K562 (cell line): ENCODE measurements around the gene SGMS1. TPM values are rescaled to one million over a fixed set of nuclear protein-coding genes. Genes with fewer than 3 reads are reported as not detected.

Experiments used
- CSDE1 ChIP-seq, 2 experiments: fragments of 450-650 bp; IDR thresholded peaks; 2 replicates each; pipeline ENCODE4 v1.6.1; 2016; ENCODE audit warnings: mild to moderate bottlenecking in 1 of 2
- CTCF ChIP-seq, 3 experiments: IDR thresholded peaks in 2 of 3; conservative IDR thresholded peaks in 1 of 3; 2 replicates each; pipeline ENCODE4 v1.5.1; 2011 to 2012; ENCODE audit warnings: low read length in 3 of 3, mild to moderate bottlenecking in 3 of 3, control low read depth in 2 of 3, improper control_type of control experiment in 1 of 3, inconsistent platforms in 1 of 3, low read depth in 1 of 3, mixed read lengths in 1 of 3, moderate library complexity in 1 of 3; ENCODE audit not compliant: insufficient read depth in 2 of 3
- DLX4 ChIP-seq: fragments of 250-450 bp; sonication (Bioruptor Pico); IDR thresholded peaks from 2 replicates; pipeline ENCODE4 v1.6.1; 2021; ENCODE audit warnings: mild to moderate bottlenecking
- GATAD2B ChIP-seq: fragments of 450-650 bp; IDR thresholded peaks from 2 replicates; pipeline ENCODE4 v1.6.1; 2017; ENCODE audit warnings: mild to moderate bottlenecking, borderline replicate concordance
- GTF3C2 ChIP-seq: IDR thresholded peaks from 3 replicates; pipeline ENCODE4 v1.6.1; 2011; ENCODE audit warnings: borderline replicate concordance, mild to moderate bottlenecking, moderate library complexity; ENCODE audit not compliant: insufficient read length; ENCODE audit errors: extremely low read depth
- KDM5B ChIP-seq: fragments of 200-600 bp; sonication (generic); IDR thresholded peaks from 2 replicates; pipeline ENCODE4 v1.6.1; 2012; ENCODE audit warnings: low read depth, mild to moderate bottlenecking, moderate library complexity, low read length, control low read depth, inconsistent platforms; ENCODE audit not compliant: insufficient replicate concordance
- MLLT1 ChIP-seq, 2 experiments: fragments of 450-650 bp; IDR thresholded peaks; 2 replicates each; pipeline ENCODE4 v1.6.1; 2016
- MNT ChIP-seq, 2 experiments: fragments of 450-650 bp; conservative IDR thresholded peaks; 2 replicates each; pipeline ENCODE4 v1.6.1; 2017; ENCODE audit warnings: mild to moderate bottlenecking in 2 of 2, moderate library complexity in 2 of 2
- OTX1 ChIP-seq: fragments of 450-650 bp; formaldehyde crosslinking; IDR thresholded peaks from 2 replicates; pipeline ENCODE4 v1.4.0; 2022; ENCODE audit warnings: mild to moderate bottlenecking
- PRMT5 ChIP-seq: sonication (generic); formaldehyde crosslinking; IDR thresholded peaks from 2 replicates; pipeline ENCODE4 v1.5.0; 2020; ENCODE audit warnings: missing genetic modification reagents
- SIN3A ChIP-seq, 2 experiments: fragments of 150-350 bp in 1 of 2; IDR thresholded peaks; 2 replicates each; pipeline ENCODE4 v1.6.1; 2011 to 2016; ENCODE audit warnings: borderline replicate concordance in 2 of 2, low read depth in 2 of 2, low read length in 2 of 2, mild to moderate bottlenecking in 2 of 2, moderate library complexity in 2 of 2; ENCODE audit not compliant: control insufficient read depth in 1 of 2
- STAT5A ChIP-seq: IDR thresholded peaks from 2 replicates; pipeline ENCODE4 v1.6.1; 2012; ENCODE audit warnings: low read length, inconsistent platforms, borderline replicate concordance
- ZBTB1 ChIP-seq: sonication (generic); formaldehyde crosslinking; IDR thresholded peaks from 2 replicates; pipeline ENCODE4 v1.8.1; 2023; ENCODE audit warnings: missing genetic modification reagents, low read depth, mild to moderate bottlenecking, borderline replicate concordance
- ZNF282 ChIP-seq: sonication (generic); formaldehyde crosslinking; IDR thresholded peaks from 2 replicates; pipeline ENCODE4 v1.8.1; 2023; ENCODE audit warnings: missing genetic modification reagents
- ZNF354B ChIP-seq: fragments of 250-450 bp; sonication (Bioruptor Pico); IDR thresholded peaks from 2 replicates; pipeline ENCODE4 v1.4.0; 2020
- ZNF408 ChIP-seq: fragments of 250-450 bp; sonication (Bioruptor Pico); IDR thresholded peaks from 2 replicates; pipeline ENCODE4 v1.4.0; 2020; ENCODE audit warnings: low read depth, mild to moderate bottlenecking, moderate library complexity
- ZNF561 ChIP-seq: fragments of 450-650 bp; formaldehyde crosslinking; conservative IDR thresholded peaks from 2 replicates; pipeline ENCODE4 v1.4.0; 2020; ENCODE audit warnings: mild to moderate bottlenecking, moderate library complexity
- ZNF707 ChIP-seq: fragments of 250-450 bp; sonication (Bioruptor Pico); conservative IDR thresholded peaks from 2 replicates; pipeline ENCODE4 v1.8.0; 2022; ENCODE audit warnings: inconsistent platforms, mild to moderate bottlenecking, moderate library complexity
- polyA plus RNA-seq, 8 experiments: library from polyadenylated mRNA; depleted of rRNA in 4 of 8; stranded (reverse) in 5 of 8; unstranded in 3 of 8; fragments of >200 nt; fragmentation: Nextera tagmentation in 2 of 8; fragmentation: Illumina TruSeq in 1 of 8; extraction: Ambion mirVana in 2 of 8; extraction: Trizol in 1 of 8; gene quantifications; 2 replicates each; pipeline versions ENCODE4 v1.2.1 to v1.2.3, GENCODE V29; 2011 to 2014; ENCODE audit warnings: inconsistent platforms in 1 of 8, missing spikeins in 1 of 8
- total RNA-seq, 7 experiments: library from RNA; depleted of rRNA in 6 of 7; stranded (reverse); fragments of >200 nt in 6 of 7; fragmentation: Illumina TruSeq in 2 of 7; extraction: Trizol in 2 of 7; gene quantifications; 2 replicates each; pipeline versions ENCODE4 v1.2.1 to v1.2.3, GENCODE V29; 2011 to 2021; ENCODE audit warnings: low replicate concordance in 1 of 7

The SGMS1 gene
- total and polyA plus RNA-seq, 9 of the 15 experiments (the other 6 are each of a cell fraction or from before 2014, with no cell fraction given): 22.6 to 232 (median 82.2) TPM

- TF ChIP-seq CTCF (IDR thresholded peaks at IDR 0.05 in 2 of 3, conservative IDR thresholded peaks at IDR 0.05 in 1 of 3; ENCODE audit: insufficient read depth in 2 of 3, low read depth in 1 of 3, low read length in 3 of 3) (no peak), SIN3A (IDR thresholded peaks at IDR 0.05; ENCODE audit: borderline replicate concordance in 2 of 2, control insufficient read depth in 1 of 2, low read depth in 2 of 2, low read length in 2 of 2) (no peak), KDM5B (no peak), MLLT1 (IDR thresholded peaks at IDR 0.05) (no peak), CSDE1 (IDR thresholded peaks at IDR 0.05) (0 out of 4 replicates have a peak, but pooled peaks of 1 of the 2 experiments have one; percentile 45), ZNF707 (CRISPR knock-in tag) (no peak), GTF3C2 (no peak), ZNF561 (CRISPR knock-in tag) (no peak), MNT (conservative IDR thresholded peaks at IDR 0.05) (peak in 1 of 2 experiments; percentile 39; a peak in 1 of 4 replicates), ZNF408 (CRISPR knock-in tag) (no peak), ZNF354B (CRISPR knock-in tag) (no peak), ZNF282 (CRISPR knock-in tag) (no peak), PRMT5 (CRISPR knock-in tag) (no peak), DLX4 (CRISPR knock-in tag) (no peak), GATAD2B (peak; percentile 52; the same call in 1 of the 2 replicates), ZBTB1 (CRISPR knock-in tag) (no peak), STAT5A (no peak), OTX1 (CRISPR knock-in tag) (no peak)
Observed at GRCh38 chr10:50579491-50580261, 44.1 kb downstream of the SGMS1 start (continued).
